HG03108 (cell line): Measurements from ENCODE around the gene HNRNPLL.
"Not testable (repeated sequence)": the region's sequence is repeated elsewhere in the genome, so short reads cannot be mapped to it uniquely, and the experiment has no call there.

Source experiments
- ATAC-seq: cut with Tn5 transposase; IDR thresholded peaks from one replicate; pipeline ENCODE4 v1.9.1; 2021; ENCODE audit warnings: moderate library complexity; ENCODE audit not compliant: unreplicated experiment

The HNRNPLL gene

GRCh38 chr2:38602732-38603401 is at the start of gene HNRNPLL:
TSS of gene HNRNPLL (minus strand) at chr2:38602928. CDS start at chr2:38602626, 302 bp downstream.
- peak; percentile 58 for ATAC-seq

GRCh38 chr2:38650717-38651116 is 48.0 kb upstream of the HNRNPLL start:
- no peak for ATAC-seq

- no peak for ATAC-seq
Observed at GRCh38 chr2:38650012-38650411, 47.3 kb upstream of the HNRNPLL start.

- ATAC-seq = no peak
Observed at GRCh38 chr2:38649176-38649728, 46.5 kb upstream of the HNRNPLL start.

- no peak for ATAC-seq
Observed at GRCh38 chr2:38648107-38648761, 45.5 kb upstream of the HNRNPLL start.

GRCh38 chr2:38643683-38644511 is 41.2 kb upstream of the HNRNPLL start:
- not testable (repeated sequence) for ATAC-seq

- ATAC-seq = no peak
Observed at GRCh38 chr2:38643021-38643671, 40.4 kb upstream of the HNRNPLL start.

GRCh38 chr2:38642373-38643017 is 39.8 kb upstream of the HNRNPLL start:
- not testable (repeated sequence) for ATAC-seq

GRCh38 chr2:38636069-38636468 is 33.3 kb upstream of the HNRNPLL start:
- ATAC-seq = no peak

GRCh38 chr2:38635139-38635538 is 32.4 kb upstream of the HNRNPLL start:
- no peak for ATAC-seq

- peak; percentile 90 for ATAC-seq
Observed at GRCh38 chr2:38634684-38635083, 32.0 kb upstream of the HNRNPLL start.

GRCh38 chr2:38633895-38634294 is 31.2 kb upstream of the HNRNPLL start:
- no peak for ATAC-seq

- ATAC-seq = no peak
Observed at GRCh38 chr2:38632980-38633379, 30.3 kb upstream of the HNRNPLL start.

GRCh38 chr2:38631976-38632375 is 29.2 kb upstream of the HNRNPLL start:
- no peak for ATAC-seq

GRCh38 chr2:38629684-38630083 is 27.0 kb upstream of the HNRNPLL start:
- ATAC-seq = no peak

GRCh38 chr2:38627391-38627790 is 24.7 kb upstream of the HNRNPLL start:
- ATAC-seq = no peak

GRCh38 chr2:38626326-38627035 is 23.8 kb upstream of the HNRNPLL start:
- ATAC-seq = no peak

GRCh38 chr2:38622210-38622609 is 19.5 kb upstream of the HNRNPLL start:
- ATAC-seq = no peak

- no peak for ATAC-seq
Observed at GRCh38 chr2:38621018-38621417, 18.3 kb upstream of the HNRNPLL start.
